ENCODE data around the gene SLC9A6.
"Not testable (repeated sequence)": the region's sequence is repeated elsewhere in the genome, so short reads cannot be mapped to it uniquely, and the experiment has no call there.

SLC9A6 gene

DNA sequence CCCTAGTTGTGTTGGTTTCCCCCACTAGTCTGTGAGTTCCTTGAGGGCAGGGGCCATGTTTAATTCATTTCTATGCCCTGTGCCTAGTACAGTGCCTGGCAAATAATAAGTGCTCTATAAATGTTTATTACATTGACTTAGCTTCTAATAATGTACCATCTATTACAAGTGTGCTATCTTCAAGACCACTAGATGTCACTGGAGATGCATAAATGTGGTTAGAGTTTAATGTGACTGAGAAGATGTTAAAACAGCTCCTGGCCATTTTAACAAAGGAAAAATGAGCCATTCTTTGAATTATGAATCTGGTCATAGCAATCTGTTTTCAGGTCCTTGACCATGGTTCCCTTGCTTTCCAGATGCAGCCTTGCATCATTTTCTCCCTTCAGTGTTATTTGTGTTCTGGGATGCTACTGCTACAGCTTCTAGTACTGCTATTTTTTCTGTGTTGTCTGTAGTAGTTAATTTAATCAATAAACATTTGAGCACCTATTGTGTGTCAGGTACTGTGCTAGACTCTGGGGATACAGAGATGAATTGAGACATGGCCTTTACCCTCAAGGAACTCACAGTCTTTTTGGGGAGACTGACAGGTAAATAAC, 43.2 kb downstream of the SLC9A6 start:
- no peak for DNase-seq (ENCODE audit: low read depth in 1 of 2, low spot score in 1 of 2)

DNA sequence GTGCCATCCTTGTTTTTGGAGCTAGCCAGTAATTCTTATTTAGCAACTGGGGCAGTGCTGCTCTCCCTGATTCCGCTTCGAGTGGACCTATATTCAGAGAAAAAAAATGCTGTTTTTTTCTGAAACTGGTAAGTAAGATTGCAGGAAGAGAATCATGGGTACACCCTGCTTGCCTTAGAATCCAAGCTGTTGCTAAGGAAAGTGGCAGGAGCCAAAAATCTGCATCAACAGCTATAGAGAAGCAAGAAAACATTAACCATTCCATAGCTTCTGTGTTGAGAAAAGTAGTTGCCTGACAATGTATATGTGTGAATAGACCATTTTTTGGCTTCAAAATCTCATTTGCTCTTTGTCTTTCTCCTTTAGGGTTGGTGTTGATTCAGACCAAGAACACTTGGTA, 44.5 kb downstream of the SLC9A6 start:
- DNase-seq (ENCODE audit: low read depth in 1 of 2, low spot score in 1 of 2), result no peak

DNA sequence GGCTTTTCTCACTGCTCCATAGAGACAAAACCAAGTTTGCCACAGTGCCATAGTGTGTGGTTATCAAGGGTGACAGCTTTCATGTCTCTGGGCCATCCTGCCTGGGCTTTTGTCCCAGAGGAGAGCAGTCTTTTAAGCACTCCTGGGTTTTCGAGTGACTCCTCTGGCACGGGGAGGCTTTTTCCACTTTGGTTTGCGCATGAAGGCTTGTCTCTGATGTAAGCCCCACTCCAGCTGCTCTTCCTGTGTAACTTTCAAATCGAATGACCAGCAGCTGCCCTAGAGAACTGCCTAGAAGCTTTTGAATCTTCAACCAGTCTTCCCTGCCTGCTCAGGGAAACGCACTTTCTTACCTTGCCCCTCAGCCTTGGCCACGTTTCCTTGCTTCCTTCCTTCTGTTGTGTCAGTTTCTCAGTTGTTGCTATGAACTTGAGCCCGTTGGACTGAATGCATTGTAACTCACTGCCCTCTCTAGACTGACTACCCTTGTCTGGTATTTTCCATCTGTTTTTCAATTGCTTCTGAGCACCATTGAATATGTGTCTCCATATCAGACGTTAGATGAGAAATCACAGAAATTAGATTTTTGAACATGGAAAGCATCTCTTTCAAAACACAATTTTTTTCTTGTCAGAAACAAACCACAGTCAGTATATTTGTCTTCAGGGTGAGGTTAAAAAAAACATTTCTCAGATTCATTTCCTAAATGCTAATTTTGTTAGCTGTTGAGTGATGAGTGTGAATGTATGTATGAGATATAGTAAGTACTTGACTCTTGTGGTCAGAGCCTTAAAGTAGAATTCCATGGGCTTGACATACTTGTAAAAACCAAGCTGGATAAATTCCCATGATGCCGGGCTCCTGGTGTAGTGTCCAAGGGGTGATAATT, 45.3 kb downstream of the SLC9A6 start:
- no peak for DNase-seq (ENCODE audit: low read depth in 1 of 2, low spot score in 1 of 2)

DNA sequence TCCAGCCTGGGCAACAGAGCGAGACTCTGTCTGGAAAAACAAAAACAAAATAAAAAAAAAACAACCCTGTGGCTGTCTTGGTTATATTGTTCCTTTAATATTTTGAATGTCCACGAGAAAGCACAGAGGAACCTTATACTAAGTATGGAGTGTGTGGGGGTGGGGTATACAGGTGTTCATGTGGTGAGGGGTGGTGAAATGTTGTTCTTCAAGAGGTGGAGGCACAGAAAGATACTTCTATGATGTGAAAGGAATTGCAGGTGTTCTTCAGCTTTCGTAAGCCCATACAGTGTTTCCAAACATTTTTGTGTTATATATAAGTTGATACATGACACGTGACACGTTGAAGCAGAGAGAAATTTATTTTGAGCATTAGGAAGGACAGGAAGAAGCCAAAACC, 46.4 kb downstream of the SLC9A6 start:
- no peak for DNase-seq (ENCODE audit: low read depth in 1 of 2, low spot score in 1 of 2)

DNA sequence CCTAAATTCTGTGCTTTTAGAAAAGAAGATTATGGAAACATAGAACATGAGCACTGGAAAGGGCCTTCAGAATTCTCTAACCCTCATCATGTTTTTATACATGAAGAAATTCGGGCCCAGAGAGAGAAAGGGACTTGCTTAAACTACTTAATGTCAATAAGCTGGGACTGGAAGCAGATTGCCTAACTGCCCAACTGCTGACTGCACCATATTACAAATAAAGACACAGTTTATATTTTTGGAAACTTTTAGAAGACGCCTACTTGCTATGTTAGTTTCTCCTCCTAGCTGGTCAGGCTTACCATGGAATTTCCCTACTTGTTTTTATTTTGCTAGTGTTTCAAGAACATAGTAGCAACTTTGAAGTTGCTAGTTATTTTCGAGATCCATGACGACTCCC, 47.1 kb downstream of the SLC9A6 start:
- no peak for DNase-seq (ENCODE audit: low read depth in 1 of 2, low spot score in 1 of 2)

DNA sequence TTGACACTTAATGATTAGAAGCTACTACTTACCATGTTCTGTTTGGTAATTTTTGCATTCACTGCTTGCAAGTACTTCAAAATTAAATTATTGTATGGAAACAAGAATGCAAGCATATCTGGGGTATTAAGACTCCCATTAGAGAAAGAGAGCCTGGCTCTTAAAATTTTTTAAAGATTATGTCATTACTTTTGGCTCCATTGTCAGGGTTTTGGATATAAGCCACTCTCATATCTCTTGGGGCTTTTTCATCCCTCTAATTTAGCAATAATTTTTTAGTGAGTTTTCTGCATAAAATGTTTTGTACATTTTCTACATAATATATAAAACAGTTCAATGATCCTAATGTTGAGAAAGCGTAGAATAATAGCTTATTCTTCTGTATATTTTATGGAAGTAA, 49.4 kb downstream of the SLC9A6 start:
- DNase-seq (ENCODE audit: low read depth in 1 of 2, low spot score in 1 of 2), result no peak

DNA sequence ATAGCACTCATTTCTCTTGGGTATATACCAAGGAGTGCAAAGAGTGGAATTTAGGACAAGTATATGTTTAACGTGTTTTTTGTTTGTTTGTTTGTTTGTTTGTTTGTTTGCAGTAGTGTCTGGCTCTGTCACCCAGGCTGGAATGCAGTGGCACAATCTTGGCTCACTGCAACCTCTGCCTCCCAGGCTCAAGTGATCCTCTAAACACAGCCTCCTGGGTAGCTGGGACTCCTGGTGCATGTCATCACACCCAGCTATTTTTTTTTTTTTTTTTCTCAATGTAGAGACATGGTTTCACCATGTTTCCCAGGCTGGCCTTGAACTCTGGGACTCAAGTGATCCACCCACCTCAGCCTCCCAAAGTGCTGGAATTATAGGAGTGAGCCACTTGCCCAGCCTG, 50.4 kb downstream of the SLC9A6 start:
- DNase-seq (ENCODE audit: low read depth in 1 of 2, low spot score in 1 of 2), result no peak

DNA sequence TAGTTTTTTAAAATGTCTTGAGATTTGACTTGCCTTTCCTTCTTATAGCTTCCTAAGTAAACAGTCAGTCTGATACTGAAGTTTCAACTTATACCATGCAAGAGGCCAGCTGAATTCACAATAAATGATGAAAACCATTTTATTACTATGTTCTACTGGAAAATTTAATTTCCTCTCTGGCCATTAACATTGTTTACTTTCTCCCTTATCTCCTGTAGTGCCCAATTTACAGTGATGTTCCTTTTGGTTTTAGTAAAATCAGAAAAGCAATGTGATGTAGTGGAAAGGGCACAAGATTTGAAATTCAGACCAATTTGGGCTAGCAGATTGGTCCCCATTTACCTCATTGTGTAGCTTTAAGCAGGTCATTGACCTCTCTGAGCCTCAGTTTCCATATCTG, 54.2 kb downstream of the SLC9A6 start:
- no peak for DNase-seq (ENCODE audit: low read depth in 1 of 2, low spot score in 1 of 2)

DNA sequence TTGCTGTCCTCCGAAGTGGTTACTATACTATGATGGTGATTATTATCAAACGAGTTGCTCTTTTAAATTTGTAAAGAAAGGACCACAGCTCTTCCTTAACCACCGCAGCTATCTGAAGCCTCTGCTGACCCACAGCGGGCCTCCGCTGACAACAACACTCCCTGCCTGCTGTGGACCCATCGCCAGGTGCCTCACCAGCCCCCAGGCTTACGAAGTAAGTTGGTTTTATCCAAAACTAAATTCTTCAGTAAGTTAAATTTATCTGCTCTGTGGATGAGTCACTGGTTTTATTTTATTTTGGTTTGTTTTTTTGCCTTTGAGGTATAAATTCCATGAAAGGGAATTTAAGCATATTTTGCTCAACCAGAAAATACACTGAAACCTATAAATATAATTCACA, 54.7 kb downstream of the SLC9A6 start:
- no peak for DNase-seq (ENCODE audit: low read depth in 1 of 2, low spot score in 1 of 2)

DNA sequence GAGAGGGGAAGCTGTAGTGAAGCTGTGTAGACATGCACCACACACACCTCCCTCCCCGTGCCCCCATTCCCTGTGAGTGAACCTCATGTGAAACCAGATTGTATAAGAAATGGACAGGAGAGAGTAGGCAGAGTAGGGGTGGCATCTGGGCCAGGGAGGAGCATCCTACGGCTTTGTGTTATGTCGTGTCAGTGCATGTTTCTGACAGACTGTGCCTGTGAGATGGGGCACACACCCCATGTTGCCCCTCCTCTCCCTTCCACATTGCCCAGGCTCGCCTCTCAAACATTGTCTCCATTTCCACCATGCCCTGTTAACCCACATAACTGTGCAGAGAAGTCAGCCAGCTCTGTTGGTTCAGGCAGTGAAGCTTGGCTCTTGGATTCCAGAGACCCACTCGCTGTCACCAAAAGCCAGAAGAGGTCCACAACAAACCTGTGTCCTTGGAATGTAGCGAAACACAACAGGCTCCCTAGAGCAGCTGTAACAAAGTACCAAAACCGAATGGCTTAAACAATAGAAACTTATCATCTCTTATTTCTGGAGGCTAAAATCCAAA, 56.1 kb downstream of the SLC9A6 start:
- no peak for DNase-seq (ENCODE audit: low read depth in 1 of 2, low spot score in 1 of 2)

DNA sequence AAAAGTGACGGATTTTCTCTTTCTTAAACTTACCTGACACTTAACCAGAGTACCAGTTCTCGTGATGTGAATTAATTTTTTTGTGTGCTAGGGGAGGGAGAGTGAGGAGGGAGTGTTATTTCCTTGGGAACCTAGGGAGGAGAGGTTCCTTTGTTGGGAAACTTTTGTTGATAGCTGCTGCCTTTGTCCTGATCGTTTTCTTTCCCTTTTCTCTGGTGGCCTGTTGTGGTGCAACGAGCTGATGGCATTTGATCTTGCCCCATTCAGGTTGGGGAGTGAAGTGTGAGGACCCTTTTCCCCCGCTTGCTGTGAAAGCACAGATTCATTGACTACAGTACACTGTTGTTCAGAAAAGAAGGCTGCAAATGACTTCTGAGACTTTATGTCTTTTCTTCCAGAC, 59.8 kb downstream of the SLC9A6 start:
- no peak for DNase-seq (ENCODE audit: low read depth in 1 of 2, low spot score in 1 of 2)

DNA sequence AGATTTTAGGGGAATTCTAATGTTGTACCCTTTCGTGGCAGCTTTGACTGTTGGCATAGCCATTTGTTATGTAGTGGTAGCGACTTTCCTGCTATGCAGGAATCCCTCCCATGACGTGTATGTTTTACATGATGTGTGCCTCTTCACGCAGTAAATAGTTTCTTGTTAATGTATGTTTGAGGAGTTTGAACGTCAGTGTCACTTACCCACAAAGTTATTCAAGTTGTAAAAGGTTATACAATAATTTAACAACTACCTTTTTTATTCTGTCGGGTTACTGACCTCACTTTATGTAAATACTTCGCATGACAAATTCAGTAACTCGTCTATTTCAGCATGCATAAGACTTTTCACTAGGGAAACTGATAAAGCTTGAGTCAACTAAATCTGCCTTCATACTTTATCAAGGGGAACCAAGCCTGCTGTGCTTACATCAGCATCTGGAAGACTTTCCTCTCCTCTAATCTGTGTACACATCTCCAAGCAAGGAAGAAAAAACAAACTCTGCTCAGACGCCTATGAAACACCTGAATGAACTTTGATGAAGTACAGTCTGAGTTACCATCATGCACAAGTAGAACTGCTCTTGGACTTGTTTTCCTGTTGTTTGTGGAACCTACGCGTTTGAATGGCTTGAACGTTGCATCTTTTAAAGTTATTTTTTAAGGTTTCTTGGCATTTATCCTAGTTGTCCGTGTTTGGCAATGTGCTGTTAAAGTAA, 61.2 kb downstream of the SLC9A6 start:
- no peak for DNase-seq (ENCODE audit: low read depth in 1 of 2, low spot score in 1 of 2)

DNA sequence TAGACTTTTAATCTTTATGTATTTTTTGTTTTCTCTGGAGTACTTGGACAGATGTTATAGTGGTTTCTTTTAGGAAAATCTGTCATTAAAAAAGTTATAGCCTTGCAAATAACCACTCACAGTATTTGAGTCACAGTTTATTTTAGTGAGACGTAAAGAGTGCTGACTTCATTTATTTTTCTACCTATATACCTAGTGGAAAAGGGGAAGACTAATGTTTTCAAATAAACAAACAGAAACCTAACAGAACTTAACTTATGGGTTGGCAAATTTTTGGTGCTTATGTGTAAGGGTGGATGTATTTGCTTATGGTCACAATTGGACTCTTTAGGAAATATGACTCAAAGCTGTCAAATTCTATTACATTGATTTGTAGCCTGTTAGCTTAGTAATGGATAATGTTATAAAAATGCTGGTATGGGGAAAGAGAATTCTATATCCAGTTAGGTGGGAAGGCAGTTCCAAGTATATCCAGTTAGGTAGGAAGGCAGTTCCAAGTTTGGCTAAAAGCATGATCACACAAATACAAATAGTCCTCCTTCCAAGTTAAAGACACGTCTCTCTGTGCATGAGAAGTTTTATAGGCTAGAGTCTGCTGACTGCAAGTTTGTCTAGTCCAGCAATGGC, 61.9 kb downstream of the SLC9A6 start:
- no peak for DNase-seq (ENCODE audit: low read depth in 1 of 2, low spot score in 1 of 2)

DNA sequence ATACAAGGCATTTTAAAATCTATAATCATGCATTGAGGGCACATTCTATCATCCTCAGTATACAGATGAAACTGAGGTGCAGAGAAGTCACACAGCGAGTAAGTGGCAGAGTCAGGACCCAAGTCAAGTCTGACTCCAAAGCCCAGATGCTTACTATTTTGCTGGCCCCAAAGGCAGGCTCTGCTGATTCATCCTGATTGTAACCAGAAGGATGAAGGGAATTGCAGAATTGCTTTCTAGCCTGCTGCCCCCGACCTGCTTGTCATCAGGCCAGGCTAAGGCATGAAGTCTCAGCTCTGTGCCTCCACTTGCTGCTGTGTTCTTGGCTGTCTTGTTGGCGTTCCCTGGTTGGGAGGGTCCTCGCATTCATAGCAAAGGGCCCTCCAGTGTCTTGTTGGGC, 62.7 kb downstream of the SLC9A6 start:
- DNase-seq (ENCODE audit: low read depth in 1 of 2, low spot score in 1 of 2), result no peak

DNA sequence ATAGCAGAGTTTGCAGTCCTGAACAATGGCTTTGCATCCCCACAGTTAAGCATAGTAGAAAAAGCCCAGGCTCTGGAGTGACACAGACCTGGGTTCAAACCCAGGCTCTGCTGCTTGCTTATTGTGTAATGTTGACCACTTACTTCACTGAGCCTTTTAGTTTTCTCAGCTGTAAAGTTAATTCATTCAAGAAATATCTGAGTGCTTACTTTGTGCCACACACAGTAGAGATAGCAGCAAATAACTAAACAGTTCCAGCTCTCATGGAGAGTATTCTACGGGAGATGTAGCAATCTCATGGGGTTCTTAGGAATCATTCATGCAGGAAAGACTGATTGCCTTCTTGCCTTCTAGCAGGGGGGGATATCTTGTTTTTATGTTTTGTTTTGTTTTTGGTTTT, 63.2 kb downstream of the SLC9A6 start:
- no peak for DNase-seq (ENCODE audit: low read depth in 1 of 2, low spot score in 1 of 2)

DNA sequence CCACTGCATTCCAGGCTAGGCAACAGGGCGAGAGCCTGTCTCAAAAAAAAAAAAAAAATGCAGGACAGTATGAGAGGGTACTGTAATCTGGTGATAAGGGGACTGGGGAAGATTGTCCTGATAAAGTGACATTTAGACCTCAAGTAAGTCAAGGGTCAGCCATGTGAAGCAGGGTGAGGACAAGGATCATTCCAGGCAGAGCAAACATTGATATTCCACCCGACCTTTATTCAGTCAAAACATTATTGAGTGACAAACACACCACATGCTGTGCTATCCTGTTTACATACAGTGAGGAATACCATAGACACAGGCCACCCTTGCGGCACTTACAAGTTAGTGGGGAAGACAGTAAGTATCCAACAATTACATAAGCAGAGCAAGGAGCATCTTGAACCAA, 64.4 kb downstream of the SLC9A6 start:
- DNase-seq (ENCODE audit: low read depth in 1 of 2, low spot score in 1 of 2), result no peak

DNA sequence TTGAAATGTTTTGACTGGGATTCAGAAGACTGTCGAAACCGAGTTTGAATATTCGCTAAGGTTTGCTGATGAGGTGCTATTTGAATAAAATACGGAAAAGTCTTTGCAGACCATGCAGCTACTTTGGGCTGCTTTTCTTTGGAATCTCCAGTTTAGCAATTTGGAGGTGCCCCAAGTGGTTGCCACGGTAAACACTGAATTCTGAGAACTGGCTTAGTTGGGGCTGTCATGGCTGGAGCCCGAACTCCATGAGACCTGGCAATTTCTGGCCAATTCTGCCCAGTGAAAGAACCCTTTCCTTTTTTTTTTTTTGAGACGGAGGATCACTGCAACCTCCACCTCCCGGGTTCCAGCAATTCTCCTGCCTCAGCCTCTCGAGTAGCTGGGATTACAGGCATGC, 65.6 kb downstream of the SLC9A6 start:
- not testable (repeated sequence) for DNase-seq (ENCODE audit: low read depth in 1 of 2, low spot score in 1 of 2)

DNA sequence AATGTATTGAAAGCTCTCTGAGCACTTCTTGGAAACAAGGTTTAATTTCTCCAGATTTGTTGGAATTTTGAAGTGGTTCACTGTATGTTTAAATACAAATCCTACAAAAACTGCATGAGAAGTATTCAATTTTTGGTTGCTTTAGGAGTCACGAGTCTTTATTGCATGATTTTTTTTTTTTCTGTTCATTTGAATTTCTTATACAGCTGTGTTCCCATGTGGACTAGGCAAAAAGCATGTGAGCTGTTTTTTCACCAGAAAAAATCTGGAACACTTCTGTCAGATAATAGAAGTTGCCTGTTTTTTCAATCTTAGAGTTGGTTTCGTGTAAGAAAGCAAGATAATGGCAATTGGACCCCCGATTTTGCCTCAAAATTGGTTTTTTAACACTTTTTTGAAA, 66.4 kb downstream of the SLC9A6 start:
- DNase-seq (ENCODE audit: low read depth in 1 of 2, low spot score in 1 of 2), result no peak

DNA sequence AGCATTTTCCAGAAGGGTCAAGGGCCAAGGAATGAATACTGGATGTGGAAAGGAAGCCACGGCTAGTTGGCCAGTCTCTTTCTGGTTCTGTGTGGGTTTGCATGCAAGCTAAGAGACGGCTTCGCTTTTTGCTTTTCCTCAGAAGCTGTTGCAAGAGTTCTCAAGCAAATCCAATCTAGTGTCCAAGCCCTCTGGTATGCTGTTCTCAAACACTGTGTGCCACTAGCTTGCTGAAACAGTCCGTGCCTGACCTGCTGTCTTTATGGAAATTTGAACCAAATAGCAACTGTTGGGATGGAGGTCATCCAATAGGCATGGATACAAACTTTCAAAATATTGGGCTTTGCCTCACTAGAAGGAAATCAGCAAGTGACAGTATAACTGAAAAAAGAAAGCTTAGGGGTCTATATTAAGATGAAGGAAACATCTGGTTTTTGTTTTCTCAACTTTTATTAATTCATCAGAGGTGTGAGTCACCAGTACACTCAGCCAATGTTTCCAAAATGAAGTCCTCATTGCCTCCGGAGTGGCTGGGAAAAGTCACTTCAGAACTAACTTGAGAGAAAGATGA, 70.5 kb downstream of the SLC9A6 start:
- no peak for DNase-seq (ENCODE audit: low read depth in 1 of 2, low spot score in 1 of 2)

DNA sequence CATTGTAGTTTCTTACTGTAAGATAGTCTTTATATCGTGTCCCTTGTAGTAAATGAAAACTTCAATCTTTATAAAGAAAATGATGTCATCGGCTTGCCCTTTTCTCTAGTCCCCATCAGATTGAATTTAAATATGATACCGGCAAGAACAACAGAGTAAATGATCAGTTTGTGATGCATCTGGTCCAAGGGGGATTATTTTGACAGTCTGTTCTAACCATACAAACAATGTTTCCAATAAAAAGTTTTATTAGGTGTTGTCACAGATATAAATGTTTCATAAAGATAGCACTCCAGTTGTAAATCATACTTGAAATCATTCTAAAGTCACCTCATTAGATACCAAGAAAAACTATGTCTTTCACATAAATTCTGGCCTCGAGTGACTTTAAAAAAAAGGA, 72.3 kb downstream of the SLC9A6 start:
- no peak for DNase-seq (ENCODE audit: low read depth in 1 of 2, low spot score in 1 of 2)

DNA sequence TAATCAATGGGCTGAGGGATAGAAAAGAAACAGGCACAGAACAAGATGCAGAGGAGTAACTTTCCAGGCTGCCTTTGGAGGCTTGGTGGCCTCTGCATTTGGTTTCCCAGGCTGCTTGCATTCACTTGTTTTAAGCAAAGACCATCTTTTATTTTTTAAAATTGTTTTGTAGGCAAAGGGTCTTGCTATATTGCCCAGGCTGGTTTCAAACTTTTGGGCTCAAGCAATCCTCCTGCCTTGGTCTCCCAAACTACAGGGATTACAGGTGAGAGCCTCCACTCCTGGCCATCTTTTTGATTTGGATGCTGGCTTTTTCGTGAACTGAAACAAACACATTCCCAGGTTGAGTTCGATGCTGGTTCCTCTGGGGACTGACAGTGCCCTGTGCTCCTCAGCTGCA, 74.1 kb downstream of the SLC9A6 start:
- DNase-seq (ENCODE audit: low read depth in 1 of 2, low spot score in 1 of 2), result no peak

All from activated CD4-positive, alpha-beta T cell treated with anti-CD3 and anti-CD28 coated beads, Interleukin-2, amount 50 U/mL, for 24 hours (primary cell).